ENCODE data around the gene LARP4B.

DNA sequence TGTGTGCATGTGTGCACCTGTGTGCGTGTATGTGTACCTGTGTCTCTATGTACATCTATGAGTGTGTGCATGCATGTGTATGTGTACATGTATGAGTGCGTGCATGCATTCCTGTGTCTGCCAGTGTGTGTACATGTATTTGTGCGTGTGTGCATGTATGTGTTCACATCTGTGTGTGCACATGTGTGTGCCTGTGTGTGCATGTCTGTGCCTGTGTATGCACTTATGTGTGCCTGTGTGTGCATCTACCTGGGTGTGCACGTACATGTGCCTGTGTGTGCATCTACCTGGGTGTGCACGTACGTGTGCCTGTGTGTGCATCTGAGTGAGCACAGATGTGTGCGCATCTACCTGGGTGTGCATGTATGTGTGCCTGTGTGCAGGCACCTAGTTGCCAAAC is 139.9 kb downstream of the LARP4B start:
- TF ChIP-seq GATA2 (IDR thresholded peaks at IDR 0.05; ENCODE audit: low read depth, low read length) (no peak), GATA3 (IDR thresholded peaks at IDR 0.05; ENCODE audit: low read depth, low read length) (no peak)
